ENCODE data around the gene ITSN1. TPM values are rescaled to one million over a fixed set of nuclear protein-coding genes. Genes with fewer than 3 reads are reported as not detected.
"Not testable (repeated sequence)": the region's sequence is repeated elsewhere in the genome, so short reads cannot be mapped to it uniquely, and the experiment has no call there.

The ITSN1 gene
- total and polyA plus RNA-seq, 2 donors from 2014 or later, result 8.1 to 42.5 TPM

DNA sequence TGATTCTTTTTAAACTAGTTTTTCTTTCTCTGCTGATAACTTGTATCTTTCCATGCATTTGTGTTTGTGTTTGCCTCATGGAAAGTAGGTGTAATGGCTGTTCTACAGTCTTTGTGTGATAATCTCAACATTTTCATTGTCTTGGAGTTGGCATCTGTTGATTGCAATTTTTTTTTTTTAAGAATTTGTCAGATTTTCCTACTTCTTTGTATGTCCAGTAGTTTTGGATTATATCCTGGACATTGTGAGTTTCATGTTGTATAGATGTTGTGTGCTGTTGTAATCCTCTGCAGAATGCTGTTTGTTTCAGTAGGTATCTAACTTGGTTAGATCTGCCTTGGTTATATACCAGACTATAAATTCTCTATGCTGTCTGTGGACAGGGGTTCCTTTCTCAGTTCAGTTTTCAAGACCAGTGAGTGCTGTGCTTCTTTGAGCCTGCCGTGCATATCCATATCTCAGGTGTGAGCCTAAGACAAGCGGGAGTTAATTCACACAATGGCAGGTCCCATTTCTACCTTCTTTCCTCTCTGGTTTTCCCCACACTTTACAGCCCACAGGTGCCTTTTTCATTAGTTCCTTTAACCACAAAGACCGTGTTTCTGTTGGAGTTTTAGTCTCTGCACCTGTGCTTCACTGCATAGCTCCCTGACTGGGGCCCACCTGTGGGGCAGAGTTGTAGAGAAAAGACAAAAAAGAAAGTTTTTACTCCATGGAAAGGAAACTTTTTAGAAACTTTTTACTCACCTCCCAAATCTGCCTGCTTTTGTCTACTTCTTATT, 69.9 kb downstream of the ITSN1 start:
- intact Hi-C loops (cut with DNase I), result no loop called here
- H3K4me3 ChIP-seq (ENCODE audit: low read length in 3 of 3), result no peak overlapping the region
- FAIRE-seq, result no peak
- H3K27me3 ChIP-seq (ENCODE audit: control insufficient read depth, insufficient read depth, low read length), result no peaks in the 10 kb centered on the region
- TF ChIP-seq, protein P1, sequence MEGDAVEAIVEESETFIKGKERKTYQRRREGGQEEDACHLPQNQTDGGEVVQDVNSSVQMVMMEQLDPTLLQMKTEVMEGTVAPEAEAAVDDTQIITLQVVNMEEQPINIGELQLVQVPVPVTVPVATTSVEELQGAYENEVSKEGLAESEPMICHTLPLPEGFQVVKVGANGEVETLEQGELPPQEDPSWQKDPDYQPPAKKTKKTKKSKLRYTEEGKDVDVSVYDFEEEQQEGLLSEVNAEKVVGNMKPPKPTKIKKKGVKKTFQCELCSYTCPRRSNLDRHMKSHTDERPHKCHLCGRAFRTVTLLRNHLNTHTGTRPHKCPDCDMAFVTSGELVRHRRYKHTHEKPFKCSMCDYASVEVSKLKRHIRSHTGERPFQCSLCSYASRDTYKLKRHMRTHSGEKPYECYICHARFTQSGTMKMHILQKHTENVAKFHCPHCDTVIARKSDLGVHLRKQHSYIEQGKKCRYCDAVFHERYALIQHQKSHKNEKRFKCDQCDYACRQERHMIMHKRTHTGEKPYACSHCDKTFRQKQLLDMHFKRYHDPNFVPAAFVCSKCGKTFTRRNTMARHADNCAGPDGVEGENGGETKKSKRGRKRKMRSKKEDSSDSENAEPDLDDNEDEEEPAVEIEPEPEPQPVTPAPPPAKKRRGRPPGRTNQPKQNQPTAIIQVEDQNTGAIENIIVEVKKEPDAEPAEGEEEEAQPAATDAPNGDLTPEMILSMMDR (IDR thresholded peaks at IDR 0.05; ENCODE audit: borderline replicate concordance, extremely low read depth, insufficient read depth), result no peak
- no peaks in the 10 kb centered on the region for H3K36me3 ChIP-seq (ENCODE audit: control insufficient read depth in 2 of 3, insufficient read depth in 3 of 3, low read length in 3 of 3)
- no peak overlapping the region for H3K9ac ChIP-seq (ENCODE audit: low read length in 3 of 3)
- DNase-seq, result no peak
- peaks cover 0 to 6% (median 3%) of the 10 kb centered on the region in 3 donors for H3K9me3 ChIP-seq (ENCODE audit: control insufficient read depth in 2 of 3, insufficient read depth in 1 of 3, low read length in 3 of 3)
- H3K4me1 ChIP-seq (ENCODE audit: control insufficient read depth in 2 of 3, insufficient read depth in 2 of 3, low read depth in 1 of 3, low read length in 3 of 3), result no peaks in the 10 kb centered on the region
- H3K27ac ChIP-seq (ENCODE audit: low read depth in 2 of 2, low read length in 2 of 2), result no peak overlapping the region

DNA sequence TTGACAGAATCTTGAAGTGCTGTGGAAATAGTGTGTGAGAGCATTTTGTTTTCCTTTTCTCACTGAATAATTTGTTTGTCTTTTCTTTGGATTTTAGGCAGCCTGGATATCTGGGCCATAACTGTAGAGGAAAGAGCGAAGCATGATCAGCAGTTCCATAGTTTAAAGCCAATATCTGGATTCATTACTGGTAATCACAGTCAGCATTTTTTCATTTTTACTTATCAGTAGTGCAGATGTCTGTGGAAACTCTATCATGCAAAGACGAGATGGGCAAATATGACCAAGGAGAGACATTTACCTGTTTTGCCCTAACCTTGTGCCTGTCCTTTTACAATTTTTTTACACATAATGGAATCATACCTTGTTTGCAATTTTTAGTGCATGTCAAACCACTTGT, 78.8 kb downstream of the ITSN1 start:
- no peak for FAIRE-seq
- intact Hi-C loops (cut with DNase I), result no loop called here

DNA sequence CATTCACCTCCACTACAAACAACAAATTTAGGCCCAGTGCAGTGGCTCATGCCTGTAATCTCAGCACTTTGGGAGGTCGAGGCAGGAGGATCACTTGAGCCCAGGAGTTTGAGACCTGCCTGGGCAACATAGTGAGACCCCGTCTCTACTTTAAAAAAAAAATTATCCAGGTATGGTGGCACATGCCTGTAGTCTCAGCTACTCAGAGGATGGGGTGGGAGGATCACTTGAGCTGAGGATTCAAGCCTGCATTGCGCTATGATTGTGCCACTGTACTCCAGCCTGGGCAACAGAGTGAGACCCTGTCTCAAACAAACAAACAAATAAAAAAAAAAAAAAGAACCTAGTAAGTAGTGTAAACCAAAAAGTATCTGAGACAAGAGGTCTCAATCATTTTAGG, 86.8 kb downstream of the ITSN1 start:
- H3K9ac ChIP-seq (ENCODE audit: low read length in 3 of 3); H3K9me3 ChIP-seq (ENCODE audit: control insufficient read depth in 2 of 3, insufficient read depth in 1 of 3, low read length in 3 of 3); H3K4me3 ChIP-seq (ENCODE audit: low read length in 3 of 3); intact Hi-C loops (cut with DNase I); DNase-seq; H3K4me1 ChIP-seq (ENCODE audit: control insufficient read depth in 2 of 3, insufficient read depth in 2 of 3, low read depth in 1 of 3, low read length in 3 of 3); H3K36me3 ChIP-seq (ENCODE audit: control insufficient read depth in 2 of 3, insufficient read depth in 3 of 3, low read length in 3 of 3); H3K27me3 ChIP-seq (ENCODE audit: control insufficient read depth, insufficient read depth, low read length); H3K27ac ChIP-seq (ENCODE audit: low read depth in 2 of 2, low read length in 2 of 2); FAIRE-seq: not testable (repeated sequence)

More for the DNA sequence above, 78.8 kb downstream of the ITSN1 start:
- H3K36me3 ChIP-seq (ENCODE audit: control insufficient read depth in 2 of 3, insufficient read depth in 3 of 3, low read length in 3 of 3), result peaks cover 0 to 5% (median 0%) of the 10 kb centered on the region in 3 donors
- no peak overlapping the region for H3K9ac ChIP-seq (ENCODE audit: low read length in 3 of 3)
- DNase-seq, result no peak
- no peaks in the 10 kb centered on the region for H3K9me3 ChIP-seq (ENCODE audit: control insufficient read depth in 2 of 3, insufficient read depth in 1 of 3, low read length in 3 of 3)
- no peak overlapping the region for H3K27ac ChIP-seq (ENCODE audit: low read depth in 2 of 2, low read length in 2 of 2)
- no peaks in the 10 kb centered on the region for H3K27me3 ChIP-seq (ENCODE audit: control insufficient read depth, insufficient read depth, low read length)
- H3K4me3 ChIP-seq (ENCODE audit: low read length in 3 of 3), result no peak overlapping the region
- no peaks in the 10 kb centered on the region for H3K4me1 ChIP-seq (ENCODE audit: control insufficient read depth in 2 of 3, insufficient read depth in 2 of 3, low read depth in 1 of 3, low read length in 3 of 3)
- TF ChIP-seq, protein P1 (IDR thresholded peaks at IDR 0.05; ENCODE audit: borderline replicate concordance, extremely low read depth, insufficient read depth), result no peak

DNA sequence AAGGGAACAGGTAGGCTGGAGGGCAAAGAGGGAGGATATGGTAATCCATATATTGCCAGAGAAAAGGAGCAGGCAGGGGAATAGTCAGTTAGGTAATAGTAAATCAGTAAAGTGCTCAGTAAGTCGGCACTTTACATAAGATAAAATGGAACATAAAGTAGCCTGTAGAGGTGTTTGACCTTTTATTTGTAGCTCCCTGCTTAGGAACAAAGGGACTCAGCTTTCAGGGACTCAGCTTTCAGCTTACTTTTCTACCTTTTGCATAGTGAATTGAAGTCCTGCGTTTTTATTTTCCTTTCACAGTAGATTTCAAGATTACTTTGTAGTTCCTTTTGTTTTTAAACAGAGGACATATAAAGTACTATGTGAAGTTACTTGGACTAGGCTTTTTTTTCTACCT, 87.3 kb downstream of the ITSN1 start:
- Histone ChIP-seq H3K4me1 (ENCODE audit: control insufficient read depth in 2 of 3, insufficient read depth in 2 of 3, low read depth in 1 of 3, low read length in 3 of 3) (no peaks in the 10 kb centered on the region), H3K9ac (ENCODE audit: low read length in 3 of 3) (no peak overlapping the region), H3K27me3 (ENCODE audit: control insufficient read depth, insufficient read depth, low read length) (no peaks in the 10 kb centered on the region), H3K36me3 (ENCODE audit: control insufficient read depth in 2 of 3, insufficient read depth in 3 of 3, low read length in 3 of 3) (peaks cover 0 to 2% (median 0%) of the 10 kb centered on the region in 3 donors), H3K27ac (ENCODE audit: low read depth in 2 of 2, low read length in 2 of 2) (no peak overlapping the region), H3K4me3 (ENCODE audit: low read length in 3 of 3) (no peak overlapping the region), H3K9me3 (ENCODE audit: control insufficient read depth in 2 of 3, insufficient read depth in 1 of 3, low read length in 3 of 3) (no peaks in the 10 kb centered on the region)
- intact Hi-C loops (cut with DNase I), result no loop called here
- TF ChIP-seq, protein P1 (IDR thresholded peaks at IDR 0.05; ENCODE audit: borderline replicate concordance, extremely low read depth, insufficient read depth), result no peak
- DNase-seq (no peak), FAIRE-seq (no peak)
